Measurements from ENCODE around the gene CHST11. TPM values are rescaled to one million over a fixed set of nuclear protein-coding genes. Genes with fewer than 3 reads are reported as not detected.

CHST11 gene
- total and polyA plus RNA-seq, 9 donors, result 4.0 to 39.9 (median 20.1) TPM

DNA sequence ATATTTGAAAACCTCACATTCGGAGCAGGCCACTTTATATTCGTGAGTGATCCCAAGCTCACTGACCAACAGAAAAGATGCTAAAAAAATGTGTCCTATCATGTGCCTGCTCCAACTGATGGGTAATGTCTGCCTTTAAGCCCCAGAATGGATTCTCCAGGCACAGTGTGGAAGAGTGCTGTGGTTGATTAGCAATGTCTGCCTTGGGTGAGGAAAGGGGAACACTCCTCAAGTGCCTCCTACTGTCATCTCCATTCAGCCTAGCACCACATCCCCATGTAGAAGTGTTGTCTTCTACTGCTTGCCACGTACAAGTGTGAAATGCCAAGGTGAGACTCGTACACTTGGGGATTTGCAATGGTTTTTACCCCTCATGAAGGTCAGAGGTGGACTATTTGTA is 302.0 kb downstream of the CHST11 start:
- Histone ChIP-seq H3K4me3 (no peak overlapping the region), H3K27me3 (no peaks in the 10 kb centered on the region), H3K27ac (no peak overlapping the region), H3K4me1 (ENCODE audit: insufficient read depth) (no peaks in the 10 kb centered on the region), H3K36me3 (no peaks in the 10 kb centered on the region), H3K9me3 (no peaks in the 10 kb centered on the region)
- TF ChIP-seq, protein P1, sequence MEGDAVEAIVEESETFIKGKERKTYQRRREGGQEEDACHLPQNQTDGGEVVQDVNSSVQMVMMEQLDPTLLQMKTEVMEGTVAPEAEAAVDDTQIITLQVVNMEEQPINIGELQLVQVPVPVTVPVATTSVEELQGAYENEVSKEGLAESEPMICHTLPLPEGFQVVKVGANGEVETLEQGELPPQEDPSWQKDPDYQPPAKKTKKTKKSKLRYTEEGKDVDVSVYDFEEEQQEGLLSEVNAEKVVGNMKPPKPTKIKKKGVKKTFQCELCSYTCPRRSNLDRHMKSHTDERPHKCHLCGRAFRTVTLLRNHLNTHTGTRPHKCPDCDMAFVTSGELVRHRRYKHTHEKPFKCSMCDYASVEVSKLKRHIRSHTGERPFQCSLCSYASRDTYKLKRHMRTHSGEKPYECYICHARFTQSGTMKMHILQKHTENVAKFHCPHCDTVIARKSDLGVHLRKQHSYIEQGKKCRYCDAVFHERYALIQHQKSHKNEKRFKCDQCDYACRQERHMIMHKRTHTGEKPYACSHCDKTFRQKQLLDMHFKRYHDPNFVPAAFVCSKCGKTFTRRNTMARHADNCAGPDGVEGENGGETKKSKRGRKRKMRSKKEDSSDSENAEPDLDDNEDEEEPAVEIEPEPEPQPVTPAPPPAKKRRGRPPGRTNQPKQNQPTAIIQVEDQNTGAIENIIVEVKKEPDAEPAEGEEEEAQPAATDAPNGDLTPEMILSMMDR (IDR thresholded peaks at IDR 0.05), result no peak
- TF ChIP-seq EP300 (IDR thresholded peaks at IDR 0.05) (no peak), POLR2A (IDR thresholded peaks at IDR 0.05) (no peak)
- no peak for DNase-seq
- WGBS, 3 donors, result 96 to 98% (median 97%) methylated on average over 4 of the region's 4 CpGs
- intact Hi-C loops (cut with DNase I), result no loop called here

DNA sequence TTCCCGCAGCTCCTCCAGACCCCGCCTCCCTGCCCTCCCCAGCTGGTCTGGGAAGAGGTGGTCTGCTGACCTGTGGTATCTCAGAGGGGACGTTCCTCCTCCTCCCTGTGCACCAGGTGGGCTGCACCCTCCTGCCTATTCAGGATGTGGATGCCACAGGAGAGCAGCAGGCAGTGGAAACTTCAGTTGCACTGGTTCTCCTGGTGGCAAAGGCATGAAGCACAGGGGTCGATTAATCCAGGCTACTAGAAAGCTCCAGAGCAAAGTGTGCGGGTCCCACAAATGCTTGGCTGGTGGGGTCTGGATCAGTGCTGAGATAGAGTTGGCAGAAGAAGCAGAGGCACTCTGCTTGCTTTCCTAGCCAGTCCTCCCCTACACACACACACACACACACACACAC is 304.3 kb downstream of the CHST11 start:
- Histone ChIP-seq H3K4me1 (ENCODE audit: insufficient read depth) (no peaks in the 10 kb centered on the region), H3K4me3 (no peak overlapping the region), H3K27me3 (no peaks in the 10 kb centered on the region), H3K27ac (no peak overlapping the region), H3K9me3 (no peaks in the 10 kb centered on the region), H3K36me3 (no peaks in the 10 kb centered on the region)
- 47 to 69% (median 62%) methylated on average over 5 of the region's 5 CpGs for WGBS, 3 donors
- intact Hi-C loops (cut with DNase I), result no loop called here
- DNase-seq, result no peak
- TF ChIP-seq EP300 (IDR thresholded peaks at IDR 0.05) (no peak), POLR2A (IDR thresholded peaks at IDR 0.05) (no peak)
- TF ChIP-seq, protein P1 (IDR thresholded peaks at IDR 0.05), result no peak

DNA sequence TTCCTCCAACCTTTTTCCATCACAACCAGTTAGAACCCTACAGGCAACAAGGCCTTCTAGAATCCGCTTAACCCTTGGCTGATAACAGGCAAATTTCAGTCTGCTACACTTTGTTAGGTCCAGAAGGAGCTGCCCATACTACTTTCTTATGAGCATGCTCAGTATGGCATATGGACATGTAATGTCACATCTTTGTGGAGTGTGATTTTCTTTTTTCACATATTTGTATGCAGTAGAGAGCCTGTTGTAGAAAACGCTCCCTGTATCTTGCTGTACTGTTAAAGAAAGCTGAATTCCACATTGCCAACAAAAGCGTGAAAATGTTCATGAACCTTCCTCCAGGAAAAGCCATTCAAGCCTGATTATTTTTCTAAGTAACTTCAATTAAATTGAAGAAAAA is 304.9 kb downstream of the CHST11 start:
- TF ChIP-seq EP300 (IDR thresholded peaks at IDR 0.05), result no peak
- TF ChIP-seq, protein P1 (IDR thresholded peaks at IDR 0.05), result no peak
- WGBS, 3 donors, result 95 to 98% (median 96%) methylated on average over 3 of the region's 3 CpGs
- intact Hi-C loops (cut with DNase I), result no loop called here

DNA sequence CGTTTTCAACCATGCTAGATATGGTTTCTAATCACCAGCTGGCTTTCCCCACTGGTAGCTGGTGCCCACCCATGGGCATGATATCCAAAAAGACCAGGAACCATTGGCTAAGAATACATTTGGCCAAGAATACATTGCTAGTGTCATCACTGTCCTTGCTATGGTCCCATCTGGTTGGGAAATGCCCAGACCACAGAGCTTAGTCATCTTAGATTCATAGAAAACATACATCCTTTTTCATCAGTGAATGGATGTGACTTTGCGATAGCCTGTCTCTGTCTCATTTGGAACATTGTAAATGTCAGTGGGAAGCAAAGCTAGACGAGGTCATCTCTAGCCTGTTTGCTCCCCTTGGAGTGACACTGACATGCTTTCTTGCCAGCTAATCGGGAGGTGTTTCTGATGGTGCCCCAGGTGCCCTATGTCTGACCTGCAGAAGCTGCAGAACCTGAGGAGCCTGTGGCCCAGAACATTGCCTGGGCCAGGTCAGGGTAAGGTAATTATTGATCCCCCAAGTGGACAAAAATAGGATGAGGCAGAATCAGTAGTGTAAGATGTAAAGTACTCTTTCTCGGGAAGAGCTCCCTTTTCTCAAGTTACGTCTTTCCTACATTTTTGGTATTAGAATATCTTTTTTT is 306.5 kb downstream of the CHST11 start:
- intact Hi-C loops (cut with DNase I), result no loop called here
- no peaks in the 10 kb centered on the region for H3K36me3 ChIP-seq
- H3K27ac ChIP-seq, result no peak overlapping the region
- TF ChIP-seq, protein P1 (IDR thresholded peaks at IDR 0.05), result no peak
- TF ChIP-seq EP300 (IDR thresholded peaks at IDR 0.05), result no peak
- TF ChIP-seq POLR2A (IDR thresholded peaks at IDR 0.05), result no peak
- H3K27me3 ChIP-seq, result no peaks in the 10 kb centered on the region
- no peaks in the 10 kb centered on the region for H3K9me3 ChIP-seq
- no peaks in the 10 kb centered on the region for H3K4me1 ChIP-seq (ENCODE audit: insufficient read depth)
- no peak for DNase-seq
- no peak overlapping the region for H3K4me3 ChIP-seq
- 93 to 96% (median 96%) methylated on average over 6 of the region's 6 CpGs for WGBS, 3 donors

More for the DNA sequence above, 304.9 kb downstream of the CHST11 start:
- Histone ChIP-seq H3K4me3 (no peak overlapping the region), H3K27ac (no peak overlapping the region), H3K36me3 (no peaks in the 10 kb centered on the region), H3K4me1 (ENCODE audit: insufficient read depth) (no peaks in the 10 kb centered on the region), H3K27me3 (no peaks in the 10 kb centered on the region), H3K9me3 (no peaks in the 10 kb centered on the region)
- DNase-seq, result no peak

Data from ovary (tissue), 9 donors.